ENCODE data around the gene SPP1.

Gene SPP1

DNA sequence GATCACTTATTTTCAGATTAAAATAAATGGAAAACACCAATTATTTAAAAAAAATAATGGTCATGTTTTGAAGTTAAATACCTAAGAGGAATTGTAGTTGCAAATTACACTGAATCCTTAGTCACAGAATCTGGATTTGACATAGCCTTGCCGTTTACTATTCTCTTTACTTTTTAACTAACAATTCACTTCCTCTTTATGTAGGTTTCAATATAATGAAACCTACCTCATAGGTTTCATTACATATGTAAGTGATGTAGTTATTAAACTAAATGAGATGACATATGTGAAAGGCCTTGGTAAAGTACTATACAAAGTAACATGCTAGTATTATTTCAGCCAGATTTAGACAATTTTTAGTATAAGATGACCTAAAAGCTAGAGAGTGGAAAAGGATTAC lies 6.5 kb downstream of the SPP1 start:
- POLR2A ChIA-PET (ENCODE audit: low non-redundant PET): no interaction called here
- no peak overlapping the region for H3K27ac ChIP-seq
- CTCF ChIA-PET: interaction anchor here (1.4 kb wide), 1 partner anchor 8 kb away, joined by 3 read pairs; no protein-coding TSS in a partner anchor
- TF ChIP-seq, protein P1, sequence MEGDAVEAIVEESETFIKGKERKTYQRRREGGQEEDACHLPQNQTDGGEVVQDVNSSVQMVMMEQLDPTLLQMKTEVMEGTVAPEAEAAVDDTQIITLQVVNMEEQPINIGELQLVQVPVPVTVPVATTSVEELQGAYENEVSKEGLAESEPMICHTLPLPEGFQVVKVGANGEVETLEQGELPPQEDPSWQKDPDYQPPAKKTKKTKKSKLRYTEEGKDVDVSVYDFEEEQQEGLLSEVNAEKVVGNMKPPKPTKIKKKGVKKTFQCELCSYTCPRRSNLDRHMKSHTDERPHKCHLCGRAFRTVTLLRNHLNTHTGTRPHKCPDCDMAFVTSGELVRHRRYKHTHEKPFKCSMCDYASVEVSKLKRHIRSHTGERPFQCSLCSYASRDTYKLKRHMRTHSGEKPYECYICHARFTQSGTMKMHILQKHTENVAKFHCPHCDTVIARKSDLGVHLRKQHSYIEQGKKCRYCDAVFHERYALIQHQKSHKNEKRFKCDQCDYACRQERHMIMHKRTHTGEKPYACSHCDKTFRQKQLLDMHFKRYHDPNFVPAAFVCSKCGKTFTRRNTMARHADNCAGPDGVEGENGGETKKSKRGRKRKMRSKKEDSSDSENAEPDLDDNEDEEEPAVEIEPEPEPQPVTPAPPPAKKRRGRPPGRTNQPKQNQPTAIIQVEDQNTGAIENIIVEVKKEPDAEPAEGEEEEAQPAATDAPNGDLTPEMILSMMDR (conservative IDR thresholded peaks at IDR 0.05; ENCODE audit: low read depth): no peak
- no peak for DNase-seq (ENCODE audit: low spot score)

DNA sequence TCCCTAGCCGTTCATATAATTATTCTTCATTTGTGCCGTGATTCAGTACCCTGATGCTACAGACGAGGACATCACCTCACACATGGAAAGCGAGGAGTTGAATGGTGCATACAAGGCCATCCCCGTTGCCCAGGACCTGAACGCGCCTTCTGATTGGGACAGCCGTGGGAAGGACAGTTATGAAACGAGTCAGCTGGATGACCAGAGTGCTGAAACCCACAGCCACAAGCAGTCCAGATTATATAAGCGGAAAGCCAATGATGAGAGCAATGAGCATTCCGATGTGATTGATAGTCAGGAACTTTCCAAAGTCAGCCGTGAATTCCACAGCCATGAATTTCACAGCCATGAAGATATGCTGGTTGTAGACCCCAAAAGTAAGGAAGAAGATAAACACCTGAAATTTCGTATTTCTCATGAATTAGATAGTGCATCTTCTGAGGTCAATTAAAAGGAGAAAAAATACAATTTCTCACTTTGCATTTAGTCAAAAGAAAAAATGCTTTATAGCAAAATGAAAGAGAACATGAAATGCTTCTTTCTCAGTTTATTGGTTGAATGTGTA lies 7.0 kb downstream of the SPP1 start:
- POLR2A ChIA-PET (ENCODE audit: low non-redundant PET): no interaction called here
- DNase-seq (ENCODE audit: low spot score): no peak
- H3K27ac ChIP-seq: no peak overlapping the region
- CTCF ChIA-PET: interaction anchor here (1.4 kb wide), 1 partner anchor 9 kb away, joined by 3 read pairs; no protein-coding TSS in a partner anchor
- TF ChIP-seq, protein P1 (conservative IDR thresholded peaks at IDR 0.05; ENCODE audit: low read depth): no peak

DNA sequence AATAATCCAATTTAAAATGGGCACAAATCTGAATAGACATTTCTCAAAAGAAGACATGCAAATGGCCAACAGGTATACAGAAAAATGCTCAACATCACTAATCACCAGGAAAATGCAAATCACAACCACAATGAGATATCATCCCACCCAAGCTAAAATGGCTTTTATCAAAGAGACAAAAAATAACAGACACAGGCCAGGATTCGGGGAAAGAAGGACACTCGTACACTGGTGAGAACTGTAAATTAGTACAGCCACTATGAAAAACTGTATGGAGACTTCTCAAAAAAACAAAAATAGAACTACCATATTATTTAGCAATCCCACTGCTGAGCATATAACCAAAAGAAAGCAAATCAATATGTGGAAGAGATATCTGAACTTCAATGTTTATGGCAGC lies 8.5 kb downstream of the SPP1 start:
- POLR2A ChIA-PET (ENCODE audit: low non-redundant PET): no interaction called here
- CTCF ChIA-PET: interaction anchor here (0.6 kb wide), 1 partner anchor 833 kb away, joined by 3 read pairs; no protein-coding TSS in a partner anchor
- TF ChIP-seq, protein P1 (conservative IDR thresholded peaks at IDR 0.05; ENCODE audit: low read depth): no peak
- DNase-seq (ENCODE audit: low spot score): no peak
- no peak overlapping the region for H3K27ac ChIP-seq

DNA sequence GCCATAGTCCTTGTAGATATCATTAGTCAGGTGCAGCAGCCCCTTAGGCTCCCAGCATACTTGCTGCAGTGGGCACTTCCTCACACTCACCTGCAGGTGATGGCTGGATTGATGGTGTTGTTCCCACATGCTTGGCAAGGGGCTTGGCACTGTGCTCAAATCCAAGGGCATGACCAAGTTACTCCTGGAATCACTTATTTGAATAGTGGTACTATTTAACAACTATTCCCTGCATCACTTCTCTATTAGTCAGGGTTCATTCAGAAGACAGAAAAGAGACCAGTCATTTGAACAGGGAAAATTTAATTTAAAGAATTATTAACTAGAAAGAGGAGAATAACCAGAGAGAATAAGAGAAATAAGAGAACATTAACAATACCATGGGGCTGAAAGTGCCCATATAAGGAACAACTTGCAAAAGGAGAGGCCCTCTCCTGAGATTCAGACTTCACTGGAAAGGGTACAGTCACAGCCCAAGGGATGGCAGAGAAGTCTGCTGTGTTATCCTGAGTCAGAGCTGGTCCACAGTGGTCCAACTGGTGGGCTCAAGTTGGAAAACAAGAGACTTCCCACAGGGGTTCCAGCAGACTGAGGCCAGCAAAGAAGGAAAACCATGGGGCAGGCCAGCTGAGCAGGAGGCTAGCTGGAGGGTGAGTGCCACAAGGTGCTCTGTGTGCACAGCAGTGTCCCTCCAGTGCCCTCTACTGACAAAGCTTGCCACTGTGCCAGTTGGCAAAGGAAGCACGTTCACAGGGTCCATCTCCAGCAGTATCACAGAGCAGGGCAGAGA lies 9.8 kb downstream of the SPP1 start:
- TF ChIP-seq, protein P1 (conservative IDR thresholded peaks at IDR 0.05; ENCODE audit: low read depth): peak; percentile 58
- H3K27ac ChIP-seq: no peak overlapping the region
- peak; percentile 33 for DNase-seq (ENCODE audit: low spot score)
- ChIA-PET POLR2A (ENCODE audit: low non-redundant PET) (no interaction called here), CTCF (interaction anchor here (0.6 to 2.1 kb wide), 8 partner anchors 9 to 1574 kb away, joined by 3 to 26 read pairs (median 4); no protein-coding TSS in a partner anchor)

DNA sequence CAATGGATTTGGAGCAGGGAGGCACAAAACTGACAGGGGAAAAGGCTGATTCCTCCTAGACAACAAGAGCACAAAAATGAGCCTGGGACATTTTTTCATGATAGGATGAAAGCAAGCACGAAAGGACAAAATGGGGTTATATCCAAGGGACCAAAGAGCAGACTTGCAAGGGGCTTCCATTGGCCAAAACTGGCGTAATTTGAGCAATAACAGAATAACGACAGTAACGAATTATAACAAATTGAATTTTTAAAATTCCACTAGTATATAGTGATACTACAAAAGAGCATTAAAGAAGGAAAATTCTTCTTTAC lies 10.3 kb downstream of the SPP1 start:
- H3K27ac ChIP-seq: no peak overlapping the region
- TF ChIP-seq, protein P1 (conservative IDR thresholded peaks at IDR 0.05; ENCODE audit: low read depth): no peak; the same call in 1 of the 2 replicates
- CTCF ChIA-PET: interaction anchor here (0.8 to 2.1 kb wide), 7 partner anchors 9 to 226 kb away, joined by 3 to 26 read pairs (median 4); no protein-coding TSS in a partner anchor
- POLR2A ChIA-PET (ENCODE audit: low non-redundant PET): no interaction called here
- DNase-seq (ENCODE audit: low spot score): no peak

DNA sequence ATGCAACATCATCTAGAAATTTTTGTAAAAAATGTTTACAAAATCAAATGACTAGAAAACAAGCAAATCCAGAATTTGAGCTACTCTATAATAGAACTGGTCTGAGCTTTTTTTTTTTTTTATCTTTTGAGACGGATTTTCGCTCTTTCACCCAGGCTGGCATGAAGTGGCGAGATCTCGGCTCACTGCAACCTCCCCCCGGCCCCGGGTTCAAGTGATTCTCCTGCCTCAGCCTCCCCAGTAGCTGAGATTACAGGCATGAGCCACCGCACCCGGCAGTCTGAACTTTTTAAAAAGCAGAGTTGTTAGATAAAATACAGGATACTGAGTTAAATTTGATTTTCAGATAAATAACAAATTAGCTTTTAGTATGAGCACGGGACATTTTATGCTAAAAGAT lies 11.0 kb downstream of the SPP1 start:
- POLR2A ChIA-PET (ENCODE audit: low non-redundant PET): no interaction called here
- CTCF ChIA-PET: interaction anchor here (0.9 to 2.1 kb wide), 4 partner anchors 13 to 225 kb away, joined by 3 to 26 read pairs (median 4); no protein-coding TSS in a partner anchor
- DNase-seq (ENCODE audit: low spot score): no peak

More for the DNA sequence above, 11.0 kb downstream of the SPP1 start:
- TF ChIP-seq, protein P1 (conservative IDR thresholded peaks at IDR 0.05; ENCODE audit: low read depth): no peak
- H3K27ac ChIP-seq: no peak overlapping the region
